ENCODE results near the gene EFNB1. TPM values are rescaled to one million over a fixed set of nuclear protein-coding genes. Genes with fewer than 3 reads are reported as not detected.

EFNB1 gene
- total and polyA plus RNA-seq, 9 of the 15 experiments (the other 6 are each of a cell fraction or from before 2014, with no cell fraction given) = 0.01 to 2.1 (median 0.99) TPM; not detected in 1

GRCh38 chrX:68827256-68827655 lies 1.6 kb upstream of the EFNB1 start:
- ChIA-PET CTCF (ENCODE audit: low intra/inter-chr PET ratio) (interaction anchor here (0.9 to 1.2 kb wide), 2 partner anchors 233 to 460 kb away, joined by 3 to 6 read pairs; no protein-coding TSS in a partner anchor), POLR2A (interaction anchor here (0.5 kb wide), 1 partner anchor 496 kb away, joined by 3 read pairs; no protein-coding TSS in a partner anchor)
- BruUV-seq (replicated peaks) = no TSS peak
- no peak for FAIRE-seq
- Histone ChIP-seq H3K4me2 (ENCODE audit: insufficient read depth, low read length) (no peak overlapping the region), H3K27ac (ENCODE audit: extremely low read depth, low read depth, low read length) (no peak overlapping the region), H3K27me3 (ENCODE audit: control insufficient read depth in 2 of 2, insufficient read depth in 2 of 2, low read length in 2 of 2) (peaks cover 0 to 6% of the 10 kb centered on the region in 2 experiments; a peak in 1 of 5 replicates), H3K9me3 (replicated peaks; ENCODE audit: control insufficient read depth, insufficient read depth, low read depth, low read length) (no peaks in the 10 kb centered on the region), H3K36me3 (ENCODE audit: control insufficient read depth, insufficient read depth, low read length) (no peaks in the 10 kb centered on the region), H3K9ac (ENCODE audit: insufficient read depth in 1 of 2, low read depth in 2 of 2, low read length in 2 of 2) (no peak overlapping the region), H4K20me1 (replicated peaks; ENCODE audit: control insufficient read depth, insufficient read depth, low read length) (no peaks in the 10 kb centered on the region), H3K9me1 (ENCODE audit: control insufficient read depth, insufficient read depth, low read length) (no peaks in the 10 kb centered on the region), H2AFZ (ENCODE audit: low read depth, low read length) (no peak overlapping the region), H3K4me1 (replicated peaks in 1 of 2; ENCODE audit: control insufficient read depth in 2 of 2, insufficient read depth in 2 of 2, low read length in 2 of 2) (peaks cover 0 to 22% of the 10 kb centered on the region in 2 experiments; a peak in 2 of 5 replicates), H3K4me3 (no peak overlapping the region), H3K79me2 (ENCODE audit: control insufficient read depth, insufficient read depth, low read length) (no peaks in the 10 kb centered on the region)
- ATAC-seq = no peak
- intact Hi-C loops (cut with micrococcal nuclease) (loop anchor here (2.0 to 10.0 kb wide), 2 partner anchors 460 to 1268 kb away; no protein-coding TSS in a partner anchor), in situ Hi-C loops (cut with MboI) (loop anchor here (10.0 kb wide), 4 partner anchors 92 to 558 kb away; no protein-coding TSS in a partner anchor)
- no peak for DNase-seq (ENCODE audit: extremely low read depth in 1 of 4, low spot score in 3 of 4)
- TF ChIP-seq CBFA2T2 (conservative IDR thresholded peaks at IDR 0.05) (no peak), TARDBP (IDR thresholded peaks at IDR 0.05) (no peak), PPARD (CRISPR knock-in tag; IDR thresholded peaks at IDR 0.05) (no peak), MAZ (CRISPR knock-in tag; conservative IDR thresholded peaks at IDR 0.05 in 1 of 2, IDR thresholded peaks at IDR 0.05 in 1 of 2) (no peak), ELF2 (CRISPR knock-in tag; IDR thresholded peaks at IDR 0.05) (no peak), XRCC3 (IDR thresholded peaks at IDR 0.05) (no peak), HIVEP1 (CRISPR knock-in tag; IDR thresholded peaks at IDR 0.05) (no peak), PHF20 (IDR thresholded peaks at IDR 0.05; ENCODE audit: partially characterized antibody) (no peak), HDAC2 (IDR thresholded peaks at IDR 0.05) (no peak), HDAC3 (IDR thresholded peaks at IDR 0.05; ENCODE audit: borderline replicate concordance, partially characterized antibody) (no peak), EHMT2 (IDR thresholded peaks at IDR 0.05) (no peak), ZNF384 (IDR thresholded peaks at IDR 0.05; ENCODE audit: low read depth, low read length) (no peak), IRF9 (tag; IDR thresholded peaks at IDR 0.05) (no peak), XRCC4 (IDR thresholded peaks at IDR 0.05; ENCODE audit: extremely low read depth, insufficient read depth, insufficient read length) (no peak), TCF3 (CRISPR knock-in tag; IDR thresholded peaks at IDR 0.05) (no peak)
- TF ChIP-seq, protein P1, sequence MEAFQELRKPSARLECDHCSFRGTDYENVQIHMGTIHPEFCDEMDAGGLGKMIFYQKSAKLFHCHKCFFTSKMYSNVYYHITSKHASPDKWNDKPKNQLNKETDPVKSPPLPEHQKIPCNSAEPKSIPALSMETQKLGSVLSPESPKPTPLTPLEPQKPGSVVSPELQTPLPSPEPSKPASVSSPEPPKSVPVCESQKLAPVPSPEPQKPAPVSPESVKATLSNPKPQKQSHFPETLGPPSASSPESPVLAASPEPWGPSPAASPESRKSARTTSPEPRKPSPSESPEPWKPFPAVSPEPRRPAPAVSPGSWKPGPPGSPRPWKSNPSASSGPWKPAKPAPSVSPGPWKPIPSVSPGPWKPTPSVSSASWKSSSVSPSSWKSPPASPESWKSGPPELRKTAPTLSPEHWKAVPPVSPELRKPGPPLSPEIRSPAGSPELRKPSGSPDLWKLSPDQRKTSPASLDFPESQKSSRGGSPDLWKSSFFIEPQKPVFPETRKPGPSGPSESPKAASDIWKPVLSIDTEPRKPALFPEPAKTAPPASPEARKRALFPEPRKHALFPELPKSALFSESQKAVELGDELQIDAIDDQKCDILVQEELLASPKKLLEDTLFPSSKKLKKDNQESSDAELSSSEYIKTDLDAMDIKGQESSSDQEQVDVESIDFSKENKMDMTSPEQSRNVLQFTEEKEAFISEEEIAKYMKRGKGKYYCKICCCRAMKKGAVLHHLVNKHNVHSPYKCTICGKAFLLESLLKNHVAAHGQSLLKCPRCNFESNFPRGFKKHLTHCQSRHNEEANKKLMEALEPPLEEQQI (IDR thresholded peaks at IDR 0.05) = no peak
- TF ChIP-seq, protein P2, sequence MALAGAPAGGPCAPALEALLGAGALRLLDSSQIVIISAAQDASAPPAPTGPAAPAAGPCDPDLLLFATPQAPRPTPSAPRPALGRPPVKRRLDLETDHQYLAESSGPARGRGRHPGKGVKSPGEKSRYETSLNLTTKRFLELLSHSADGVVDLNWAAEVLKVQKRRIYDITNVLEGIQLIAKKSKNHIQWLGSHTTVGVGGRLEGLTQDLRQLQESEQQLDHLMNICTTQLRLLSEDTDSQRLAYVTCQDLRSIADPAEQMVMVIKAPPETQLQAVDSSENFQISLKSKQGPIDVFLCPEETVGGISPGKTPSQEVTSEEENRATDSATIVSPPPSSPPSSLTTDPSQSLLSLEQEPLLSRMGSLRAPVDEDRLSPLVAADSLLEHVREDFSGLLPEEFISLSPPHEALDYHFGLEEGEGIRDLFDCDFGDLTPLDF (CRISPR knock-in tag; IDR thresholded peaks at IDR 0.05) = no peak
- TF ChIP-seq, protein P3, sequence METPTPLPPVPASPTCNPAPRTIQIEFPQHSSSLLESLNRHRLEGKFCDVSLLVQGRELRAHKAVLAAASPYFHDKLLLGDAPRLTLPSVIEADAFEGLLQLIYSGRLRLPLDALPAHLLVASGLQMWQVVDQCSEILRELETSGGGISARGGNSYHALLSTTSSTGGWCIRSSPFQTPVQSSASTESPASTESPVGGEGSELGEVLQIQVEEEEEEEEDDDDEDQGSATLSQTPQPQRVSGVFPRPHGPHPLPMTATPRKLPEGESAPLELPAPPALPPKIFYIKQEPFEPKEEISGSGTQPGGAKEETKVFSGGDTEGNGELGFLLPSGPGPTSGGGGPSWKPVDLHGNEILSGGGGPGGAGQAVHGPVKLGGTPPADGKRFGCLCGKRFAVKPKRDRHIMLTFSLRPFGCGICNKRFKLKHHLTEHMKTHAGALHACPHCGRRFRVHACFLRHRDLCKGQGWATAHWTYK (CRISPR knock-in tag; IDR thresholded peaks at IDR 0.05) = no peak

Measured in K562 (cell line).